GM19043 (cell line): ENCODE data around the gene TMEM120B.

ENCODE experiments used
- ATAC-seq: cut with Tn5 transposase; IDR thresholded peaks from one replicate; pipeline ENCODE4 v1.9.1; 2021; ENCODE audit warnings: low read depth; ENCODE audit not compliant: unreplicated experiment

The TMEM120B gene

DNA sequence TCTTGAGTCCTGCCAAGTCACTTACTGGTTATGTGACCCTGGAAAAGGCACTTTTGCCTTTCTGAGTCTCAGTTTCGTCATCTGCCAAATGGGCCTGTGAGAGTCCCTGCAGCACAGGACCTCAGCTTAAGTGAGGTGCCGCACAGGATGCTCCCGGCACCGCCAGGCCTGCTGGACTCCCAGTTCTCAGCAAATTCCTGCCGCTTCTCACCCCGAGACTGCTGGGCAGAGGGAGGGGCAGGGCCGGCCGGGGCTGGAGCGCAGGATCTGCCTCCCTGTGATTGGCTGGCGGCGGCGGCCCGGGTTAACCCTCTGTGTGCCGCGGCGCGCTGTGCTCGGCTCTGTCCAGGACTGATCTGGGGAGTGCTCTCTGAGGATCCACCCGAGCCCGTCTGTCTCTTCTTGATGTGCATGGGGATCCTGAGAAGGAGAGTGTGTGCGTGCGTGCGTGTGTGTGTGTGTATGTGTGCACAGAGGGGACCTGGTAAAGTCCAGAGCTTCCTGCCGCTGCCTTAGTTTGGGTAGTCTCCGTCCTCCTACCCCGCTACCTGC, 99.8 kb downstream of the TMEM120B start:
- ATAC-seq = no peak

DNA sequence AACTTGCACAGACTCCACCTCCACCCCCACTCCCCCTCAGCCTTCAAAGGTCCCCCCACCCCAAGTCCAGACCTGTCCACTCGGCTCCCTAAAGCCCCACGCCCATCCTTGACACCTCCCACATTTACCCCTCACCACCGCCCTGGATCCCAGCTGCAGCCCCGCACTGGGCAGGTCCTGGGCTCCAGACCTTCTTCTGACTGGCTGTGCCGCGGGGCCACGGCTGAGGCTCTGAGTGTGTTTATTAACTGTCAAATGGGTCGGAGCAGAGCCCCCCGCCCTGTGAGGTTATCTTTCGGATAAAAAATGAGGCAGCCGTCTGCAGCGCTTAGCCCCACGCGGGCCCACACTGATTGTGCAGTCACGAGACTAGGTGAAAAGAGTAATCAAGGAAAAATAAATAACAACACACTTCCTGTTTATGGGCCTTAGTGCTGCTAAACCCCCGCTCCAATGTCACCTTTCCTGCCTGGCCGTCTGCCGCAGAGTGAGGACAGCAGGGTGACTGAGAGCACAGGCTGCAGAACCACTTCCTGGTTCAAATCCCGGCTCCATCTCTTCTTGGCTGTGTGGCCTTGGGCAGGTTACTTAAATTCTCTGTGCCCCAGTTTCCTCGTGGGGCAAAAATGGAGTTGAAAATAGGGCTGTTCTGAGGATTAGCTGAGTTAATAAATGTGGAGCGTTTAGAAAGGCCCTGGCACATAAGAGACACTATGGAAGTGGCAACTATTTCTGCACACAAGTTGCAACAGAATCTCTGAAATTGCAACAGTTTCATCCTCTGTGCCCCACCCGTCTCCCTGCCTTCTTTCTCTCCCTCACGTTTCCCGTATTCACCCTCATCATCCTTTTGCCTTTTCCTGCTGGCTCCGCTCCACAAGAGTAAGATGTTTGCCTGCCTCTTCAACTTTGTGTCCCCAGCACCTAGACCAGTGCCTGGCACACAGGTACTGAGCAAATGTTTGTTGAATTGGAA, 100.7 kb downstream of the TMEM120B start:
- no peak for ATAC-seq

DNA sequence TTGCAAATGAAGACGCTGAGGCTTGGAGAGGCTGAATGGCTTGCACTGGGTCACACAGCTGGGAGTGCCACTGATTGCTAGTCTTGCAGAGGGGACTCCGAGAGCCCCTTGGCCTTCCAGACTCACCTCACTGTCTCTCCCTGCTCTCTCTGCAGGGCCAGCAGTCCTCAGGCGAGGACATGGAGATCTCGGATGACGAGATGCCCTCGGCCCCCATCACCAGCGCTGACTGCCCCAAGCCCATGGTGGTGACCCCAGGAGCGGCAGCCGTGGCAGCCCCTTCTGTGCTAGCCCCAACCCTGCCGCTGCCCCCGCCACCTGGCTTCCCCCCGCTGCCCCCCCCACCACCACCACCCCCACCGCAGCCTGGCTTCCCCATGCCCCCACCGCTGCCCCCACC, 101.4 kb downstream of the TMEM120B start:
- no peak for ATAC-seq

DNA sequence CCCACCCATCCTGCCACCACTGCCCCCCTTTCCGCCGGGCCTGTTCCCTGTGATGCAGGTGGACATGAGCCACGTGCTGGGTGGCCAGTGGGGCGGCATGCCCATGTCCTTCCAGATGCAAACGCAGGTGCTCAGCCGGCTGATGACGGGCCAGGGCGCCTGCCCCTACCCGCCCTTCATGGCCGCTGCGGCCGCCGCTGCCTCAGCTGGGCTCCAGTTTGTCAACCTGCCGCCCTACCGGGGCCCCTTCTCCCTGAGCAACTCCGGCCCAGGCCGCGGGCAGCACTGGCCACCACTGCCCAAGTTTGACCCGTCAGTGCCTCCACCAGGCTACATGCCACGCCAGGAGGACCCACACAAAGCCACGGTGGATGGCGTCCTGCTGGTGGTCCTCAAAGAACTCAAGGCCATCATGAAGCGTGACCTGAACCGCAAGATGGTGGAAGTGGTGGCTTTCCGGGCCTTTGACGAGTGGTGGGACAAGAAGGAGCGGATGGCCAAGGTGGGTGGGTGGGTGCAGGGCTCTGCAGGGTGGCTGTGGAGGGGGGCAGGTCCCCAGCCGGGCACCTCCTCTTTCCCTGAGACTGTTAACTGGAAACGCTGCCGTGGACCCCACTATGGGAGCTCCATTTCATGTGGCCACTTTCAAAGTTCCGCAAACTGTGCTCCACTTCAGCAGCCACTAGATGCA, 102.0 kb downstream of the TMEM120B start:
- ATAC-seq = no peak

DNA sequence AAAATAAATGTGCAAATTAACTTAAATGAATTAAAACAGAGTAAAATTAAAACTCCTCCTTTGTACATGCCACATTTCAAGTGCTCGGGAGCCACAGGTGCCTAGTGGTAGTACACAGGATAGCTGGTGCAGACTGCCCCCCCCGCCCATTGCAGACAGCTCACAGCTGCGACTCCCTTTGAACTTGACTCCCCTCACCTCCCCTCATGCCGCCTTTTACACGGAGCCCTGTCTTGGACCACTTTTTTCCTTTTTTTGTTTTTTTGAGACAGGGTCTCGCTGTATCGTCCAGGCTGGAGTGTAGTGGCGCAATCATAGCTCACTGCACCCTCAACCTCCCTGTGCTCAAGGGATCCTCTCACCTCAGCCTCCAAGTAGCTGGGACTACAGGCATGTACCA, 102.7 kb downstream of the TMEM120B start:
- ATAC-seq = no peak

DNA sequence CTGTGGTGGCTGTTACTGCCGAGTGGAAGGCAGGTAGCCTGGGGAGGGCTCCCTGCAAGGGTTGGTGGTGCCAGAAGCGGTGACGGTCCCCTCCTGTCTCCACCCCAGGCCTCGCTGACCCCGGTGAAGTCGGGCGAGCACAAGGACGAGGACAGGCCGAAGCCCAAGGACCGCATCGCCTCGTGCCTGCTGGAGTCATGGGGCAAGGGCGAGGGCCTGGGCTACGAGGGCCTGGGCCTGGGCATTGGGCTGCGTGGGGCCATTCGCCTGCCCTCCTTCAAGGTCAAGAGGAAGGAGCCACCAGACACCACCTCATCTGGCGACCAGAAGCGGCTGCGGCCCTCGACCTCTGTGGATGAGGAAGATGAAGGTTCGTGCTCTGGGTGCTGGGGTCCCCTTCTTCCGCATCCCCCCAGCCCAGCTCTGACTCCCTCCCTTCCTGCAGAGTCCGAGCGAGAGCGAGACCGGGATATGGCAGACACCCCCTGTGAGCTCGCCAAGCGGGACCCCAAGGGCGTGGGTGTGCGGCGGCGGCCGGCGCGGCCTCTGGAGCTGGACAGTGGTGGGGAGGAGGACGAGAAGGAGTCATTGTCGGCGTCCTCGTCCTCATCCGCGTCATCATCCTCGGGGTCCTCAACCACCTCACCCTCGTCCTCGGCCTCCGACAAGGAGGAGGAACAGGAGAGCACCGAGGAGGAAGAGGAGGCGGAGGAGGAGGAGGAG, 104.5 kb downstream of the TMEM120B start:
- ATAC-seq = no peak

DNA sequence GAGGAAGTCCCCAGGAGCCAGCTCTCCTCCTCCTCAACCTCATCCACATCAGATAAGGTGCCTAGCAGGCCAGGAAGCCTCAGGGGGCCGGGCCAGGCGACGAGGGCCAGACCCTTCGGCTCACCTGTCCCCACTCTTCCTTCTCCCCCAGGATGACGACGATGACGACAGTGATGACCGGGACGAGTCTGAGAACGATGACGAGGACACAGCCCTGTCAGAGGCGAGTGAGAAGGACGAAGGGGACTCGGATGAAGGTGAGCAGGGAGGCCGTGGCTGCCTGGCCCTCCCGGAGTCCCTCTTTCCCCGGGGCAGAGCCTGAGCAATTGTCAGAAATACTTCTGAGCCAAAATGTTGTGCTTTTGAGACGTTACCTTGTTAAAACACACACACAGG, 105.1 kb downstream of the TMEM120B start:
- no peak for ATAC-seq

DNA sequence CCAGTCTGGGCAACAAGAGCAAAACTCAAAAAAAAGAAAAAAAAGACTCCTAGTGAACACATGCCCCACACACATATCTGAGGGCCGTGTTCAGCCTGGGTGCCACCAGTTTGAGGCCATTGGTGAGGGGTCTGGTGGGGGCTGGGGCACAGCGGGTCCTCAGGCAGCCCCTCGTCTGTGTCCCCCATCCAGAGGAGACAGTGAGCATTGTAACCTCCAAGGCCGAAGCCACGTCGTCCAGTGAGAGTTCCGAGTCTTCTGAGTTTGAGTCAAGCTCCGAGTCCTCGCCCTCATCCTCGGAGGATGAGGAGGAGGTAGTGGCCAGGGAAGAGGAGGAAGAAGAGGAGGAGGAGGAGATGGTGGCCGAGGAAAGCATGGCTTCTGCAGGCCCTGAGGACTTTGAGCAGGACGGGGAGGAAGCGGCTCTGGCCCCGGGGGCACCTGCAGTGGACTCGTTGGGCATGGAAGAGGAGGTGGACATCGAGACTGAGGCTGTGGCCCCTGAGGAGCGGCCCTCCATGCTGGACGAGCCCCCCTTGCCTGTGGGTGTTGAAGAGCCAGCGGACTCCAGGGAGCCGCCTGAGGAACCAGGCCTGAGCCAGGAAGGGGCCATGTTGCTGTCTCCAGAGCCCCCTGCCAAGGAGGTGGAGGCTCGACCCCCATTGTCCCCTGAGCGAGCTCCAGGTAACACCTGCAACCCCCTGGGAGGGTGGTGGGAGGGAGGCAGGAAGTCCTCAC, 106.8 kb downstream of the TMEM120B start:
- ATAC-seq = no peak

DNA sequence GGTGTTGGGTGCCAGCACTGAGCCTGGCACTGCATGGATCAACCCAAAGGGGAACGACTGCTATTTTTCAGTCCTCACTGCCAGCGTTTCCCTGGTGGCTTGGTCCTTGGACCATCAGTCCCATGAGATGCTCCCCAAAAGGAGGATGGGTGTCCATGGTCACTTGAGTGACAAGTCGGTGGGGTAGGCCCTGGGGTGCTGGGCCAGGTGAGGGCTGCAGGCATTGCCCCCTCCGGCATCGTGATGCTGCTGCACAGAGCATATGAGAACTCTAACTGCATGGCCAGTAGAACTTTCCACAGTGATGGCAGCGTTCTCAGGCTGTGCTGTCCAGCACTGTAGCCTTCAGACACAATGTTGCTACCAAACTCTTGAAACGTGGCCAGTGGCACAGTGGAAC, 107.5 kb downstream of the TMEM120B start:
- no peak for ATAC-seq

DNA sequence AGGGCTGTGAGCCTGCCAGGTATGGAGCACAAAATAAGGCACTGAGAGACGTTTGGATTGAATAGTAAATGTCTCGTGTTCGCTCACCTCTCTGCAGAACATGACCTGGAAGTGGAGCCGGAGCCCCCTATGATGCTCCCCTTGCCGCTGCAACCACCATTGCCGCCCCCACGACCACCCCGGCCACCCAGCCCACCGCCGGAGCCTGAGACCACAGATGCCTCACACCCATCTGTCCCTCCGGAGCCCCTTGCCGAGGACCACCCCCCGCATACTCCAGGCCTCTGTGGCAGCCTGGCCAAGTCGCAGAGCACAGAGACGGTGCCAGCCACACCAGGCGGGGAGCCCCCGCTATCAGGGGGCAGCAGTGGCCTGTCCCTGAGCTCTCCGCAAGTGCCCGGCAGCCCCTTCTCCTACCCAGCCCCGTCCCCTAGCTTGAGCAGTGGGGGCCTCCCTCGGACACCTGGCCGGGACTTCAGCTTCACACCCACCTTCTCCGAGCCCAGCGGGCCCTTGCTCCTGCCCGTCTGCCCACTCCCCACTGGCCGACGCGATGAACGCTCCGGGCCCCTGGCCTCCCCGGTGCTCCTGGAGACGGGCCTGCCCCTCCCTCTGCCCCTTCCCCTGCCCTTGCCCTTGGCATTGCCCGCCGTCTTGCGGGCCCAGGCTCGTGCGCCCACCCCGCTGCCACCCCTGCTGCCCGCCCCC, 110.0 kb downstream of the TMEM120B start:
- no peak for ATAC-seq

DNA sequence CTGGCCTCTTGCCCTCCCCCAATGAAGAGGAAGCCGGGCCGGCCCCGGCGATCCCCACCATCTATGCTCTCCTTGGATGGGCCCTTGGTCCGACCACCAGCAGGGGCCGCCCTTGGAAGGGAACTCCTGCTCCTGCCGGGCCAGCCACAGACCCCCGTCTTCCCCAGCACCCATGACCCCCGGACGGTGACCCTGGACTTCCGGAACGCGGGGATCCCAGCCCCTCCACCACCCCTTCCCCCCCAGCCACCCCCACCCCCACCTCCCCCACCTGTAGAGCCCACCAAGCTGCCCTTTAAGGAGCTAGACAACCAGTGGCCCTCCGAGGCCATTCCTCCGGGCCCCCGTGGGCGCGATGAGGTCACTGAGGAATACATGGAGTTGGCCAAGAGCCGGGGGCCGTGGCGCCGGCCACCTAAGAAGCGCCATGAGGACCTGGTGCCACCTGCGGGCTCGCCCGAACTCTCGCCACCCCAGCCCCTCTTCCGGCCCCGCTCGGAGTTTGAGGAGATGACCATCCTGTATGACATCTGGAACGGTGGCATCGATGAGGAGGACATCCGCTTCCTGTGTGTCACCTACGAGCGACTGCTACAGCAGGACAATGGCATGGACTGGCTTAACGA, 110.7 kb downstream of the TMEM120B start:
- ATAC-seq = no peak

DNA sequence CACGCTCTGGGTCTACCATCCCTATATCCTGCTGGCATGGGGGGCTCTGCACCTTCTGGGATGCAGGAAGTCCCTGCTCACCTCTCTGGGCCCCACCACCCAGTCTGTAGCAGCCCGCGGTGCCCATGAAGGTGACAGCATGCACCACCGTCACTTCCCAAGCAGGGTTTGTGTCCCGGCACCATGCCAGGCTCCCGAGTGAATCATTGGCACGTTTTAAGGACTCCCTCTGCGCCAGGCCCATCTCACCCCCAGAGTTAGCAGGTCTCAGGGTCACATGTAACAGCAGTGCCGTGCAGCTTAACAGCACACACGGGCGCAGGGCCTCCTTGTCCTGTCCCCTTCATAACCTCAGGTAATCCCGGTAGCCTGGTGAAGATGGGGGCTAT, 111.2 kb downstream of the TMEM120B start:
- ATAC-seq = no peak

DNA sequence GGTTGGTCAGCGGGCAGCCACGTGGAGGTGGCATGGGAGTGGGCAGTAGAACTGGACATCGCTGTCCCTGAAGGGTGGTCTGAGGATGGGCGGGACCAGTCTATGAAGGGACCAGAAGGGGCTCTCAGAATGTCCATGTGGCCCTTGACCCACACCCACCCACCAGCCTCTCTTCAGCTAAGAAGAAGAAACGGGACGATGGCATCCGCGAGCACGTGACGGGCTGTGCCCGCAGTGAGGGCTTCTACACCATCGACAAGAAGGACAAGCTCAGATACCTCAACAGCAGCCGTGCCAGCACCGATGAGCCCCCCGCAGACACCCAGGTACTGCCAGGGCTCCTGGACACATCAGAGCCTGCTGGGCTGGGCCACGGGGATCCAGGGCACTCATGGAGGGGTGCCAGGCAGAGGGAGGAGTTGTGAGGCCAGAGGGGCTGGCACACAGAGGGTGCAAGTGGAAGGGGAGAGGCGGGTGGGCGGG, 112.5 kb downstream of the TMEM120B start:
- no peak for ATAC-seq

DNA sequence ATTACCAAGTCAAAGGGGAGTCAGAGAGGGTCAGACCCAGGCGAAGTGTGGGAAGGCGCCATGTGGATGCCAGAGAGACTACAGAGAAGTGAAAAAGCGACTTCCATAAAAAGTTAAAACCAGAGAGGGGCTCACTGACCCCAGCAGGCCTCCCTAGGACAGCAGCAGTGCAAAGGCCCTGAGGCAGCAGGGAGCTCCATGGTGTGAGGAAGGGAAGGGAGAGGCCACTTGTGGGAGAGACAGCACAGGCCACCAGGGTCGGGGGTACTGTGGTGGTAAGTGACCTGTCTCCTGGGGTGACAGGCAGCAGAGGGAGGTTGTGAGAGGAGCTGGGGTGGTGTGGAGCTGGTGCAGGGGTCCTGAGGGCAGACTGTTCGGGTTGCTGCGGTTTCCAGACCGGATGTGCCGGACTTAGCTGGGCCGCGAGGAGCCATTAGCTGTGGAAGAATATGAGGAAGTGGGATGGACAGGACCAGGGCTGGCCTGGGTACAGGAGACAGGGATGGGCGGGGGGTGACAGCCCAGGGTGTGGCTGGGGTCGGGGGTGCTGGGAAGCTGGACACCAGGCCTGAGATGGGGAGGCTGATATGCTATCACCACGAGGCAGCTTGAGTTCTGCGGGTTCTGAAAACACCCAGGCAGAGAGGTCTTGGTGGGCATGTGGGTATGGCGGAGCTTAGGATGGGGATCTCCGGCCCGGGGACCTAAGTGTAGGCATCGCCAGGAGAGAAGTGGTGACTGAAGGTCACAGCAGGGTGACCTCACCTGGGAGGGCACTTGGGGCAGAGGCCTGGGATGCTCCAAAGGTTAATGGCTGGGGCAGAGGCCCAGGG, 114.0 kb downstream of the TMEM120B start:
- ATAC-seq = no peak

DNA sequence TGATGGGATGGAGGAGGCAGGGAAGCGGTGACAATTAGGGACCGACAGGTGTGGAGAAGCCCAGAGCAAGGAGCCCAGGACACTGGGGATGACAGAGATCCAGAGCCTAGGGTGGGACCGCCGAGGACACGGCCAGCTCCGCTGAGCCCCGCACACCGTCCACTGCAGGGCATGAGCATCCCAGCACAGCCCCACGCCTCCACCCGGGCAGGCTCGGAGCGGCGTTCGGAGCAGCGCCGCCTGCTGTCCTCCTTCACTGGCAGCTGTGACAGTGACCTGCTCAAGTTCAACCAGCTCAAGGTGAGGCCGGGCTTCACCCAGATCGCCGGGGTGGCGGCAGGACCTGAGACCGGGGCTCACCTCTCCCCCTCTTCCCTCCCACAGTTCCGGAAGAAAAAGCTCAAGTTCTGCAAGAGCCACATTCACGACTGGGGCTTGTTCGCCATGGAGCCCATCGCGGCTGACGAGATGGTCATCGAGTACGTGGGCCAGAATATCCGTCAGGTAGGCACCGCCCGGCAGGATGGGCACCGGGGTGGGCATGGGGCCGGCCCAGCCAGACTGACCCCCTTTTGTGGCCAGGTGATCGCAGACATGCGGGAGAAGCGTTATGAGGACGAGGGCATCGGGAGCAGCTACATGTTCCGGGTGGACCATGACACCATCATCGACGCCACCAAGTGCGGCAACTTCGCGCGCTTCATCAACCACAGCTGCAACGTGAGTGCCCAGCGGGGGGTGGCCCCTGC, 115.0 kb downstream of the TMEM120B start:
- ATAC-seq = no peak

DNA sequence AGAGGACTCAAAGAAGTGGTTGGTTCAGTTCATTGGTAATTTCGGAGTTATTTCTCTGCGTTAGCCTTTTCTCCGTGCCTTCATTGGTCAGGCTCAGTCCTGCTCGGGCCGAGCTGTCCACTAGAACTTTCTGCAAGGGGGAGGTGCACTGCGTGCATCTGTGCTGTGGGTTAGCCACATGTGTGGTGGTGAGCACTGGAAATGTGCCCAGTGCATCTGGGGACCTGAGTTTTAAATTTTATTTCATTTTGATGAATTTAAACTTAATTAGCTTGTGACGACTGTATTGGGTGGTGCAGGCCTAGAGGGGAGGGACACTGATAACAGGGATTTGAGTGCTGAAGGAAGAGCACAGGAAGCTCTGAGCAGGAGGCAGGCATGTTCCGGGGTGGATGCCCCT, 115.8 kb downstream of the TMEM120B start:
- no peak for ATAC-seq

DNA sequence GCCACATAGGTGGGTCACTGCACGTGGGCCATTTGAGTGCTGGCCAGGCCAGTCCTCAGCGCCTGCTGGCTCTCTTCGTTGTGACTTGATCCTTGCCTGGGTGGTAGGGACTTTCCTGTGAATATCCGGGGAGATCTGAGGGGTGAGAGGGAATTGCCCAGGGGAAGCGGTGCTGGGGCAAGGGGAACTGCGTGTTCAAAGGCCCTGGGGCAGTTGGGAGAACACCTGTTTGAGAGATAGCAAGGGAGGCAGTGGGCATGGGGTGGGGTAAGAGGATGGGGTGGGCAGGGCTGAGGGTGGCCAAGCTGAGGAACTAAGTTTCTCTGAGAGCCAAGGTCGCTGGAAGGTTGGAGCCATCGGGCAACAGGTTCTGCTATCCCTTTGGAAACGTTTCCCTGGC, 116.3 kb downstream of the TMEM120B start:
- ATAC-seq = no peak
